Prostate gland (tissue), 2 donors: Measurements from ENCODE around the gene COMMD7.

Experiments
- POLR2A ChIP-seq: fragments of 450-650 bp; IDR thresholded peaks from one replicate; pipeline ENCODE4 v1.6.1; 2016; ENCODE audit warnings: antibody characterized with exemption, mild to moderate bottlenecking
- POLR2AphosphoS5 ChIP-seq: sonication (generic); formaldehyde crosslinking; IDR thresholded peaks from one replicate; pipeline ENCODE4 v1.6.1; 2017; ENCODE audit warnings: antibody characterized with exemption
- TF ChIP-seq, protein P1 (sequence below), 4 experiments: fragments of 200-600 bp in 2 of 4; fragments of 450-650 bp in 2 of 4; sonication (generic) in 2 of 4; IDR thresholded peaks; 1 replicate in 3 of 4; 2 replicates in 1 of 4; pipeline ENCODE4 v1.5.1; 2016 to 2019; ENCODE audit warnings: antibody characterized with exemption in 4 of 4, mild to moderate bottlenecking in 2 of 4, moderate library complexity in 2 of 4

DNA sequence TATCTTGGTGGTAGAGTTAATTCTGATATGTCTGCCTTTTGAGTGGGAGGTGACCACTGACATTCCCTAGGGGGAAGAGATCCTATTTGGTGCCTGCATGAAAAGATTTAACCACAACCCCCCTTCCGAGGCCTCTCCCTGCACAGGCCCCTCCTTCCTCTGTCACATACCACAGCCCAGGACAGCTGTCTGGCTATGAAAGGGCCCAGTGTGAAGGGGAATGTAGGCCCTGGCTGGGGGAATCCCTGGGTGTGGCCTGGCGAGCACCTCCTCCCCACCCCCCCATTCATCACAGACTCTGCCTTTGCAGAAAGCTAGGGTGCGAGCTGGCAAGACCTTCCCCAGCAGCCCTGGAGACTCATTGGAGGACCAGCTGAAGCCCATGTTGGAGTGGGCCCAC lies 49.0 kb upstream of the COMMD7 start:
- TF ChIP-seq, protein P1, sequence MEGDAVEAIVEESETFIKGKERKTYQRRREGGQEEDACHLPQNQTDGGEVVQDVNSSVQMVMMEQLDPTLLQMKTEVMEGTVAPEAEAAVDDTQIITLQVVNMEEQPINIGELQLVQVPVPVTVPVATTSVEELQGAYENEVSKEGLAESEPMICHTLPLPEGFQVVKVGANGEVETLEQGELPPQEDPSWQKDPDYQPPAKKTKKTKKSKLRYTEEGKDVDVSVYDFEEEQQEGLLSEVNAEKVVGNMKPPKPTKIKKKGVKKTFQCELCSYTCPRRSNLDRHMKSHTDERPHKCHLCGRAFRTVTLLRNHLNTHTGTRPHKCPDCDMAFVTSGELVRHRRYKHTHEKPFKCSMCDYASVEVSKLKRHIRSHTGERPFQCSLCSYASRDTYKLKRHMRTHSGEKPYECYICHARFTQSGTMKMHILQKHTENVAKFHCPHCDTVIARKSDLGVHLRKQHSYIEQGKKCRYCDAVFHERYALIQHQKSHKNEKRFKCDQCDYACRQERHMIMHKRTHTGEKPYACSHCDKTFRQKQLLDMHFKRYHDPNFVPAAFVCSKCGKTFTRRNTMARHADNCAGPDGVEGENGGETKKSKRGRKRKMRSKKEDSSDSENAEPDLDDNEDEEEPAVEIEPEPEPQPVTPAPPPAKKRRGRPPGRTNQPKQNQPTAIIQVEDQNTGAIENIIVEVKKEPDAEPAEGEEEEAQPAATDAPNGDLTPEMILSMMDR (IDR thresholded peaks at IDR 0.05): no peak
- no peak for TF ChIP-seq POLR2A
- TF ChIP-seq POLR2AphosphoS5: no peak
